OCI-LY3 (cell line): Measurements from ENCODE around the gene ECE2.

ENCODE experiments used
- H2AFZ ChIP-seq: fragments of 200-600, 300-600 bp; shearing (Covaris generic); 2 replicates; pipeline ENCODE4 v1.6.0; 2014; ENCODE audit warnings: antibody characterized with exemption, low read depth, low read length
- H3K27ac ChIP-seq: fragments of 200-600, 300-600 bp; sonication (generic); 2 replicates; pipeline ENCODE4 v1.5.1; 2014; ENCODE audit warnings: mild to moderate bottlenecking, low read length, moderate library complexity, mixed read lengths
- H3K27me3 ChIP-seq: fragments of 200-600, 300-600 bp; sonication (generic); 2 replicates; pipeline ENCODE4 v1.6.1; 2014; ENCODE audit warnings: low read depth, low read length, mixed read lengths
- H3K36me3 ChIP-seq: fragments of 200-600, 300-600 bp; sonication (generic); replicated peaks from 2 replicates; pipeline ENCODE3; 2014; ENCODE audit warnings: low read depth, low read length, mixed read lengths
- H3K4me1 ChIP-seq: fragments of 300-600, 200-600 bp; sonication (generic); 2 replicates; pipeline ENCODE4 v1.6.1; 2014; ENCODE audit warnings: low read length, mixed read lengths
- H3K4me2 ChIP-seq: fragments of 200-600, 300-600 bp; sonication (generic); 2 replicates; pipeline ENCODE4 v1.6.1; 2014; ENCODE audit warnings: low read length, mixed read lengths
- H3K4me3 ChIP-seq: fragments of 300-600, 200-600 bp; sonication (generic); 2 replicates; pipeline ENCODE4 v1.5.1; 2014; ENCODE audit warnings: antibody characterized with exemption, mild to moderate bottlenecking, low read length, moderate library complexity
- H3K79me2 ChIP-seq: fragments of 300-600, 200-600 bp; shearing (Covaris generic); 2 replicates; pipeline ENCODE4 v1.6.1; 2014; ENCODE audit warnings: mild to moderate bottlenecking, low read length, mixed read lengths
- H3K9ac ChIP-seq: fragments of 300-600, 200-600 bp; shearing (Covaris generic); 2 replicates; pipeline ENCODE4 v1.6.0; 2014; ENCODE audit warnings: mild to moderate bottlenecking, low read length, moderate library complexity
- H3K9me3 ChIP-seq: fragments of 200-600, 300-600 bp; shearing (Covaris generic); 2 replicates; pipeline ENCODE4 v1.6.1; 2014; ENCODE audit warnings: low read length, mixed read lengths; ENCODE audit not compliant: insufficient read depth
- H4K20me1 ChIP-seq: fragments of 200-600, 300-600 bp; sonication (generic); 2 replicates; pipeline ENCODE4 v1.6.1; 2016; ENCODE audit warnings: low read length, mixed read lengths; ENCODE audit not compliant: insufficient read depth
- CTCF ChIP-seq: fragments of 200-600, 300-600 bp; sonication (generic); IDR thresholded peaks from 2 replicates; pipeline ENCODE4 v1.5.1; 2014; ENCODE audit warnings: antibody characterized with exemption, low read length, low read depth
- EZH2phosphoT487 ChIP-seq: fragments of 200-600 bp; shearing (Covaris generic); IDR thresholded peaks from 2 replicates; pipeline ENCODE4 v1.6.1; 2018; ENCODE audit warnings: antibody characterized with exemption, mixed run types, low read depth

ECE2 gene

GRCh38 chr3:184316792-184317191 is 41.0 kb downstream of the ECE2 start:
- Histone ChIP-seq H3K4me1 (peaks cover 19% of the 10 kb centered on the region), H3K9ac (no peak overlapping the region), H3K4me3 (peak overlapping the region; percentile 98), H3K9me3 (no peaks in the 10 kb centered on the region), H4K20me1 (peaks cover 62% of the 10 kb centered on the region), H3K27ac (no peak overlapping the region), H3K27me3 (no peaks in the 10 kb centered on the region), H2AFZ (no peak overlapping the region), H3K36me3 (peaks cover 52% of the 10 kb centered on the region), H3K4me2 (peak overlapping the region; percentile 88), H3K79me2 (peaks cover 72% of the 10 kb centered on the region)
- TF ChIP-seq EZH2phosphoT487 (no peak), CTCF (no peak)

- H4K20me1 ChIP-seq, result peaks cover 65% of the 10 kb centered on the region
- H3K79me2 ChIP-seq, result peaks cover 74% of the 10 kb centered on the region
- H3K4me2 ChIP-seq, result peak overlapping the region; percentile 88; the same call in 1 of the 2 replicates
- no peak overlapping the region for H3K9ac ChIP-seq
- no peaks in the 10 kb centered on the region for H3K9me3 ChIP-seq
- H3K27me3 ChIP-seq, result no peaks in the 10 kb centered on the region
- no peak for TF ChIP-seq EZH2phosphoT487
- TF ChIP-seq CTCF, result no peak
- H3K4me3 ChIP-seq, result no peak overlapping the region
- H3K4me1 ChIP-seq, result peaks cover 19% of the 10 kb centered on the region
- H2AFZ ChIP-seq, result no peak overlapping the region
- H3K27ac ChIP-seq, result no peak overlapping the region
- peaks cover 56% of the 10 kb centered on the region for H3K36me3 ChIP-seq
Measured at GRCh38 chr3:184317201-184317600, 41.4 kb downstream of the ECE2 start.

GRCh38 chr3:184320104-184320445 is 44.3 kb downstream of the ECE2 start:
- Histone ChIP-seq H3K4me2 (no peak overlapping the region), H3K36me3 (peaks cover 83% of the 10 kb centered on the region), H3K9me3 (no peaks in the 10 kb centered on the region), H3K9ac (no peak overlapping the region), H3K4me1 (peaks cover 16% of the 10 kb centered on the region), H3K4me3 (no peak overlapping the region), H3K27me3 (no peaks in the 10 kb centered on the region), H2AFZ (no peak overlapping the region), H3K79me2 (peaks cover 88% of the 10 kb centered on the region), H4K20me1 (peaks cover 73% of the 10 kb centered on the region), H3K27ac (no peak overlapping the region)
- no peak for TF ChIP-seq CTCF
- TF ChIP-seq EZH2phosphoT487, result no peak

GRCh38 chr3:184321666-184322065 is 45.8 kb downstream of the ECE2 start:
- Histone ChIP-seq H3K36me3 (peaks cover 86% of the 10 kb centered on the region), H3K79me2 (peaks cover 80% of the 10 kb centered on the region), H4K20me1 (peaks cover 64% of the 10 kb centered on the region), H3K27me3 (no peaks in the 10 kb centered on the region), H3K4me3 (no peak overlapping the region), H3K4me2 (no peak overlapping the region), H3K27ac (no peak overlapping the region), H2AFZ (no peak overlapping the region), H3K9me3 (no peaks in the 10 kb centered on the region), H3K9ac (no peak overlapping the region), H3K4me1 (peaks cover 7% of the 10 kb centered on the region)
- TF ChIP-seq CTCF (no peak), EZH2phosphoT487 (no peak)
